Colon (tissue), 2 donors: ENCODE data around the gene PTPRCAP.

Source experiments
- FAIRE-seq: peaks from 2 replicates; lab custom pipeline; 2012; peaks lifted over from hg19 to GRCh38; lab: Jason Lieb, UNC
- donor health status: control.
- donor health status: control.

The PTPRCAP gene

DNA sequence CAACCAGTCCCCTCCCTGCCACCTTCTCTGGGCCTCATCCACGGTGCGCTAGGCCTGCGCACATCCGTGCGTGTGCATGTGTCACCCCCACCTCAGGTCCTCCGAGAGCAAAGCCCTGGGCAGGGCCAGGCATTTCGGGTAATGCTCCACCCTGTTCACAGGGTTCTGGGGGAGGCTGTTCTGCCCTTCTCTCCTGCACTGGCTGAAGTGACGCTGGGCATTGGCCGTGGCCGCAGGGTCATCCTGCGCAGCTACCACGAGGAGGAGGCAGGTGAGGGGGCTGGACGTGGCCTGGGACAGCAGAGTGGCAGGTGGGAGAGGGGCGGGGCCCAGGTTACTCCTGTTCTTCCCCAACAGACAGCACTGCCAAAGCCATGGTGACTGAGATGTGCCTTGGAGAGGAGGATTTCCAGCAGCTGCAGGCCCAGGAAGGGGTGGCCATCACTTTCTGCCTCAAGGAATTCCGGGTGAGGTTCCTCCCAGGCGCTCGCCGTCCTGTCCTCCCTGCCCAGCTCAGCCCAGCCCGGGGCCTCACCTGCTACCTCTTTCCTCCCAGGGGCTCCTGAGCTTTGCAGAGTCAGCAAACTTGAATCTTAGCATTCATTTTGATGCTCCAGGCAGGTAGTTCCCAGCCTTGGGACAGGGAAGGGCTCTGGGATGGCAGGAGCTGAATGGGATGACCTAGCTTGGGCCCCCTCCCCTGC, 41.8 kb downstream of the PTPRCAP start:
- no peak for FAIRE-seq

DNA sequence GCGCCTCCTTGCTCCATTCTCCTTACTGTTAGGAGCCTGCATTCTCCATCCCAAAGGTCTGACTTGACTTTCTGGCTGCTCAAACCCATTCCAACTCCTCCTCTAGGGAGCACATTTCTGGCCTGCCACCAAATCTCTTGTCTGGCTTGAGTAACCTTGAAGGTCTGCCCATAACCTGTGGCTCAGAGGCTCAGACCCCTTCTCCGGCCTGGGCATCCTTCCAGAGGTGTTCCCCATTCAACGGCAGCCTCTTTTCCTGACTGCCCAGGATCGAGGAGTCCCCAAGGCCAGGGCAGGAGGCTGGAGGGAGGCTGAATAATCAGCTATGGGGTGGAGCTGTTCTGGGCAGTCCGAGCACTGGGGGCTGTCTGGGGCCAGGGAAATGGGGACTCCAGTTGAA, 43.5 kb downstream of the PTPRCAP start:
- no peak for FAIRE-seq

DNA sequence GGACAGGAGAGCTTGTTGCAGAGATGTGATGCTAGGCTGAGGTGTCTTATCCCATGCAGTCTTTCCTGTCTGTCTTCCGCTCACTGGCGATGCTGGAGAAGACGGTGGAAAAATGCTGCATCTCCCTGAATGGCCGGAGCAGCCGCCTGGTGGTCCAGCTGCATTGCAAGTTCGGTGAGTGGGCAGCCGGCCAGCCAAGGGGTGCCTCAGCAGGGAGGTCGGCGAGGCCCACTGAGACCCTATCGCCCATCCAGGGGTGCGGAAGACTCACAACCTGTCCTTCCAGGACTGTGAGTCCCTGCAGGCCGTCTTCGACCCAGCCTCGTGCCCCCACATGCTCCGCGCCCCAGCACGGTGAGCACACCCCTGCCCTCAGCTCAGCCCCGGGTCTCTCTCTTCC, 44.0 kb downstream of the PTPRCAP start:
- no peak for FAIRE-seq

DNA sequence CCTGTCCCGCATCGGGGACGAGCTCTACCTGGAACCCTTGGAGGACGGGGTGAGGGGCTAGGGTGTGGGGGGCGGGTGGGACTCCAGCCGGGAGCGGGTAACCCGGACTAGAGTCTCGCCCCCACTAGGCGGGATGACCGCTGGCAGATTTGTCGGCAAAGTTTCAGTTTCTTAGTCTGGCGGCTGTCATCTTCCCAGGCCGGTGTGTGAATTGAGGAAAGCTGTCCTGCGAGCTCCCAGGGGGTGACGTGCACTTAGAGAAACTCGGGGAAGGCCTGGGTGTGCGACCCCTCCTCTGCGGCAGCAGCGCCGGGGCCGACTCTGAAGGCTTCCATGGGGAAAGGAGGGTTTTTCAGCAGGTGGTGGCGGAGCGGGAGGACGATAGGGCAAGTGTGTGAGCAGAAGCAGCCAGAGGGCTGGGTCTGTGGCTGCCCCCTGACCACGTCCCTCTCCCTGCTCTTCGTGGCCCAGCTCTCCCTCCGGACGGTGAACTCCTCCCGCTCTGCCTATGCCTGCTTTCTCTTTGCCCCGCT, 45.2 kb downstream of the PTPRCAP start:
- no peak for FAIRE-seq

DNA sequence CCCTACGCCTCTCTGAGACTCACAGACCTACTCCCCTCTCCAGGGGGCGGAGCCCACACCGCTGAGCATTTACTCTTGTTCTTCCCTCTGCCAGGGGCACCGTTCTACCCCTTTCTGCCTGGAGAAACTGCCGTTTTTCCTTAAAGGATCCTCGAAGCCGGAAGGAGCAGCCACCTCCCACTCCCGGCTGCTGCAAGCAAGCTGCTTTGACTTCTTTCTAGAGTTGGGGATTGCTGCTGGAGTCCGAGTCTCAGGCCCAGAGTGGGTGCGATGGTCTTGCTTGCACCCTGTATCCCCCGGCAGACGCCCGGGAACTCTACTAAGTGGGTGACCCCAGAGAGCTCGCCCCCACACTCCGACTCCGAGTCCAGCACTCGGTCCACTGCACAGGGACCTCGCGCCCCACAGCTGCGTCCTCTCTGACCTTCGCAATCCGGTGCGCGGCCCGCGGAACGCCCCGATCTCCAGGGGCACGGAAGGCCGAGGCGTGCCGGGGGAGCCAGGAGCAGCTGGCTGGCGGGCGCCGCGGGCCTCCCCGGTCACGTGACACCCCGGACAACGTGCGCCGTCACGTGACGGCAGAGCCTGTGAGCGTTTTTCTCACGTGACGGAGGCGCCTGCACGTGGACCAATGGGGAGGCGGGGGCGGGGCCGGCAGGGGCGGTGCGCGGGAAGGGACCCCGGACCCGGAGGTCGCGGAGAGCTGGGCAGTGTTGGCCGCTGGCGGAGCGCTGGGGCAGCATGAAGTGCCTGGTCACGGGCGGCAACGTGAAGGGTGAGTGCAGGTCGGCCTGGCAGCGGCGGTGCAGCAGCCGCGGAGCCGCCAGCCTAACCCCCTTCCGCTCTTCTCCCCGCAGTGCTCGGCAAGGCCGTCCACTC, 45.9 kb downstream of the PTPRCAP start, which contains the start of gene RAD9A:
Gene RAD9A, plus strand, starts transcription at position 683 of the 879 bp plus-strand sequence. Its CDS starts 59 bp downstream, at position 742.
- no peak for FAIRE-seq

DNA sequence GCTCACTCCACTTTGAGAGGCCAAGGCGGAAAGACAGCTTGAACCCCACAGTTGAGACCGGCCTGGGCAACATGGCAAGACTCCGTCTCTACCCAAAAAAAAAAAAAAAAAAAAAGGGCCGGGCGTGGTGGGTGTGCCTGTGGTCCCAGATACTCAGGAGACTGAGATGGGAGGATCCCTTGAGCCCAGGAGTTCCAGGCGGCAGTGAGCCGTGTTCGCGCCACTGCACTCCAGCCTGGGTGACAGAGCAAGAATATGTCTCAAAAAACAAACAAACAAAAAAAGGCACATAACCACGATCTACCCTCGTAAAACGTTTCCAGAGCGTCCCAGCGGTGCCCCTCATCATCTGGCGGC, 46.6 kb downstream of the PTPRCAP start:
- no peak for FAIRE-seq

DNA sequence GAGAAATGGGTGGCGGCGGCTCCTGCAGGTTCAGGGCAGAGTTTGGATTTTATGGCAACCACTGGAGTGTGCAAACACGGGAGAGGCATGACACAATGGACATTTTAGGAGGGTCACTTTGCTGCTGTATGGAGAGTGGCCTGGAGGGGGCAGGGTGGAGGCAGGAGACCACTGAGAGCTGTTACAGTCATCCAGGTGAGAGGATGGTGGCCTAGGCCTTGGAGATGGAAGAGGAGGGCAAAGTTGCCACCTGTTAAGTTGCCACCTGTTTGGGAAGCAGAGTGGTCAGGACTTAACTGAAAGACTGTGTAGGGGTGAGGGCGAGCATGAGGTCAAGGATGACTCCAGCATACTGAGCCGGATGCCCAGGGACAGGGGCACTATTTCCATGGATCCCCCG, 48.0 kb downstream of the PTPRCAP start:
- FAIRE-seq: no peak

DNA sequence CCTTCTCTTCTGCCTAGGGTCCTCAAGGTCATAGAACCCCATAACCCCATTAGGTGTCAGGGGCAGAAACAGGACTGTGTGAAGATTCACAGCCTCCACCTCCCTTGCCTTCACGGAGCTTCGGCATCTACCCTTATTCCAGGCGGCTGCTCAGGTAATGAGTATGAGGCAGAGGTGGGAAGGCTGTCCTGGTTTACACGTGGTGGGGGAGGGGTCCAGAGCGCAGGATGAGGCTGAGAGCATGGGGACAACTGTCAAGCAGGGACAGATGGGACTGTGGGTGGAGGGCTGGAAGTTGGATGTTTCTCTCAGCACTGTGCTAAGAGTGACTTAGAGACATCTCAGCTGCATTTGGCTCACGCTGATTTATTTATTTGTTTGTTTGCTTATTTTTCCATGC, 50.0 kb downstream of the PTPRCAP start:
- FAIRE-seq: no peak

DNA sequence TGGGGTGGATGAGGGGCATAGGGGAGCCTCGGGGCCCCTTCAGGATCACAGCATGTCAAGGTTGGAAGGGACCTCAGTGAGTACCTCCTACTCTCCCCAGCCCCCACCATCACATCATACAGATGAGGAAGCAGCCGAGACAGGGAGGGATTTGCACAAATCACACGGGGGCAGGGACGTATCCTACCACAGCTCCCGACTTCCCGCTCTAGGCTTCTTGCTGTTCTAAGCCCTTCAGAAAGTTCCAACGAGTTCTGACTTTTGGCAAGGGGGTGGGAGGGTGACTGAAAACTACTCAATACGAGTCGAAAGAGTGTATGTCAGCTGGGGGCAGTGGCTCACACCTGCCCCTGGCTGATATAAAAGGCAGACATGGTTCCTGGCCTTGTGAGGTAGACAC, 50.4 kb downstream of the PTPRCAP start:
- no peak for FAIRE-seq
